MV-4-11 (cell line): ENCODE data around the gene FANCG.

Experiments
- DNase-seq: peaks from one replicate; lab custom pipeline; 2025; lab: John Stamatoyannopoulos, UW

FANCG gene

GRCh38 chr9:35079426-35080341, at the start of gene FANCG:
Gene FANCG, minus strand, starts transcription at chr9:35079942. Its CDS starts 418 bp downstream, at chr9:35079524.
- DNase-seq = peak; percentile 93

GRCh38 chr9:35116898-35117551, 37.3 kb upstream of the FANCG start:
- peak; percentile 89 for DNase-seq

DNA sequence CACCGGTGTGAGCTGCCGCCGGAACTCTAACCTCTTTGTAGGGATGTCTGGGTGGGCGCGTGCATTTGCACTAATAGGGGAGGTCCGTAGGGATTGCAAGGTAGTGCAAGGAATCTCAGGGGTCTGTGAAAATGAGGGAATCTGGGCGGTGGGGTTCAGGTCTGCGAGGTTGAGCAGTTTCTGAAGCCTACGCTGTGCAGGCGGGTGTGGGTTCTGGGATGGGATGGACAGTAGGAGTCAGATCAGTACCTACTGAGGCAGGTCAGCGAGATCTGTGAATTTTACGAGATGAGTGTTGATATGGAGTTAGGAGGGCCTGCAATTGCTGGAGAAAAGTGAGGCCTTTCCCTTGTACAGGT, 36.8 kb upstream of the FANCG start:
- no peak for DNase-seq

- DNase-seq = peak; percentile 97
Measured at GRCh38 chr9:35115680-35116538, 36.2 kb upstream of the FANCG start, which contains the start of gene ATOSB. Gene ATOSB, minus strand, starts transcription at chr9:35115862. Its CDS starts 7,588 bp downstream, at chr9:35108274.

- DNase-seq = peak; percentile 89
Measured at GRCh38 chr9:35114840-35115628, 35.3 kb upstream of the FANCG start.

DNA sequence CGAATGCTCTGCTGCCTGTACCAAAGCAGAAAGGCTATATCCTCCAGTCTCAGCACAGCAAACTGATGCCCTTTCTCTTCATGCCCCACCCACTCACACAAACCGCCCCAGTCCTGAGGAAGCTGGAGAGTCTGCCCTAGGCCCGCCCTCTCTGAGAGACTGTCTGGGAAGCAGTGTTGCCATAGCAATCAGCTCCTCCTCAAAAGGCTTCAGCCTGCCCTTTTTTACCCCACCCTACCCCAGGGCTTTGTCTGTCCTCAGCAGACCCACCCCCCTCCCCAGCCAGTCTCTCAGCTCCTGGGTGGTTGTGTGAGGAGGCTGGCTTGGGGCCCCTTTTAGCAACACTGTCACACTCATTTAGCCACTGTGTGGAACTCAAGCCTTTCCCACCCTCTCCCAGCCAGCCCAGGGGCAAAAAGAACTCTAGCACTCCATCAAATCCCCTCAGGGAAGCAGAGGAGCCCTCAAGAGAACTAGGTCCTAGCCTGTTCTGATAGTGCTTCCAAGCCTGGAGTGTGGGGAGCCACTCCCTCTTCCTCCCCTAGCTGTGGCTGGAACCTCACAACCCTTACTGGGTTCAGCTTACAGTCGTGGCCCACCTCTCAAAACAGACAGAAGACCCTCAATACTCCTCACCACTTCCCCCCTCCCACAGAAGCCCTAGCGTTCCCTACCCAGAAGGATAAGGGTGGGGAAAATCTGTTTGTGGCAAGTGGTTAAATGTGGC, 34.5 kb upstream of the FANCG start:
- peak; percentile 88 for DNase-seq

- DNase-seq = peak; percentile 72
Measured at GRCh38 chr9:35112257-35113020, 32.7 kb upstream of the FANCG start.

GRCh38 chr9:35111001-35111933, 31.5 kb upstream of the FANCG start:
- peak; percentile 97 for DNase-seq

- no peak for DNase-seq
Measured at GRCh38 chr9:35110327-35110761, 30.6 kb upstream of the FANCG start.

DNA sequence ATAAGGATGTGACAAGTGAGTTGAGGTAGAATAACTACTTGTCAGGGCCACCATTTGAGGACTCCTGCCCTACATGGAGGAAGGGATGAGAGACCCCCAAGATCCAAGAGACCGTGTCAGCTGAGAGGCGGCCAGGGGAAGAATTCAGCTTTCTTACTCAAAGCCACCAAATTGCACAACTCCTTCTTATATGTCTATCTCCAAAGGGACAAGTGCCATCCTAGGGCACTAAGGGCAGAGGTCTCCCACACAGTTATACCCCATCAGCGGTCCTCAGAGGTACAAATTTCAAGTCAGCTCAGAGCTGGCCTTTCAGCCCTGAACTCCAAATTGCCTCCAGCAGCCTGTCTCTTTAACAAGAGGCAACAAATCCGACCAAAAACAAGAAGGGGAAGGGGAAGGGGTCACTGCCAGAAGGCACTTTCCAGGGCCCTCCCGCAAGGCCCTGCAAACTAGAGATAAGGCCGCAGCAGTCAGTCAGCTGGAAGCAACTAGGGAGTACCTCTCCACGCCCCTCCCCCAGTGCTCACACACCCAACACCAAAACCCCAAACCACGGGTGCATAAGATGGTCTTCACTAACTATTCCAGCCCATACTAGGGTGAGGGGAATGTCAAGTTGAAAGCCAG, 29.3 kb upstream of the FANCG start:
- no peak for DNase-seq

GRCh38 chr9:35108461-35108860, 28.7 kb upstream of the FANCG start:
- DNase-seq = no peak

- no peak for DNase-seq
Measured at GRCh38 chr9:35107297-35108290, 27.9 kb upstream of the FANCG start.

DNA sequence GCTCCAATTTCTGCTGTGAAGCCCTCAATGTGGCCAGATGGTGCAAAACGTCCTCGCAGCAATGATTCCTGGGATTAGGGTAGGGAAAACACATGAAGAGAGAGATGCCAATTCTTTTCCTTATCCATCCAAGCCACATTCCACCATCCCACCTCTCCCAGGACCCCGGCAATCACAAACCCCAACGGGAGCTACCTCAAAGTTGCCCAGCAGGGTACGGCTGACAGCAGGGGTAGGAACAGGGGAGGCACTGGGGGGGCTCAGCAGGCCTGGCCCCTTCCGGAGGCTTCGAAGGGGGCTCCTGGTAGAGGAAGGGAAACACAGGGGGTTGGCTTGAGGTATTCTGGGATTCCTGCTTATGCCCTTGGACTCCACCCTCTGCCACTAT, 26.6 kb upstream of the FANCG start:
- DNase-seq = no peak

DNA sequence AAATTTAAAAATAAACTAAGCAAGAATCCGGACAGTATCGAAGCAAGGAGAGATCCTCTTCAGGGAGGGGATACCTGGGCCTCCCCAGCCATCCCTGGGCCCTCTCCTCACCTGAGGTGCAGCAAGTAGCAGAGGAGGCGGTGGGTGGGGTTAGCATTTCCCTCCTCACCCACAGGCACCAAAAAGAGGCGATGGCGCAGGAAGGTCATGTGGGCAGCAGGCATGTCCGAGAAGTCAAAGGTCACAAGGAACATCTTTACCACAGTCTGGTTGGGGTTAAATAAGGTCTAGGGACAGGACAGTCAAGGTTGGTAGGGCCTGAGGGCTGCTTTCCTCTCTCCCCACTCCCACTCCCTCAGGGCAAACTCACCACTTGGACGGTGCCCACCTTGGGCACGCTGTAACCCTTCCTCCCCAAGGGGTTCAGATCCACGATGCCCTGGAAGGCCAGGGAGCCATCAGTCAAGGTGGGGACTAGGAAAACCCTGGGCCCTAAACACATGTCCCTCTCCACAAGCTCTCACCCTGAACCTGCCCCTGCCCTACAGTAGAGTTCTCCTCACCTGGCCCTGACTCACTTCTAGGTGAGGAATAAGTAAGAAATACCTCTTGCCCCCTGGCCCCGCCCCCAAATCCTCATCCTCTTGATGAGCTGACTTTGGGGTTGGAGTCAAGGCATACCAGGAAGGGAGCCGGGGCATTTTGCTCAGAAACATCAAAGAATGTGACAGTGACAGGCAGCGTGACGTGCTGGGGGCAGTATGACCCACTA, 26.0 kb upstream of the FANCG start:
- no peak for DNase-seq

DNA sequence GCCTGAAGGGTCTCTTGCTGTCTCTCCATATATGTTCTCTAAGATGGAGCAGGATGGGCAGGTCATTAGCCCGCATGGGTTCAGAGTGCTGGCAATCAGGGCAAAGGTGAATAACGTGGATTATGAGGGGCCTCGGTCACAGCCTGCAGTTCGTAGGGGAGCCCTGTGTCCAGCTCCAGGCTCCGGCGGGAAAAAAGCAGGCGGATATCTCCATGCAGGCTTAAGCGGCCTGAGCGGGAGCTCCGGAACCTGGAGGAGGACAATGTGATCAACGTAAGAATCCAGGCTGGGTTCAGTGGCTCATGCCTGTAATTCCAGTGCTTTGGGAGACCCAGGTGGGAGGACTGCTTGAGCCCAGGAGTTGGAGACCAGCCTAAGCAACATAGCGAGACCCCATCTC, 25.4 kb upstream of the FANCG start:
- no peak for DNase-seq

DNA sequence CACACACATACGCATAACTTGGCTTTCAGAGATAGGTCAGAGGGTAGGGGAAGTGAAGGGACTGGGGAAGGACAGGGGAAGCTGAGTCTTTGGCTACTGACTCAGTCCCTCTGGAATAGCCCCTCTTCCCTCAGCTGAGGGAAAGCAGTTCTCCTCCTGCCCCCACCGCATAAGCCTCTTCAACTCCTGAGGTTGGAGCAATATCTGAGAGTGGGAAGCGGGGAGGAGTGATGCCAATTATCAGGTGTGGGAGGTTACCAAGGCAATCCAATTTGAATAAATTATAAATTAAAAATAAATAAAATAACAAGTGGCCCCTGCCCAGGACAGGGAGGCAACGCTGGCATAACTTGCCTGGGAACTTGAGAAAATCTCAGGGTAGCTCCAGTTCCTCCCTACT, 24.8 kb upstream of the FANCG start:
- no peak for DNase-seq
